ENCODE measurements around the gene ZNF81.

The ZNF81 gene

GRCh38 chrX:47864785-47865184 is 28.1 kb downstream of the ZNF81 start:
- no peak for FAIRE-seq
- no peak for DNase-seq (ENCODE audit: insufficient read length, low spot score)
- no peak for TF ChIP-seq CTCF (IDR thresholded peaks at IDR 0.05; ENCODE audit: insufficient read depth, missing control alignments)

GRCh38 chrX:47873123-47873522 is 36.4 kb downstream of the ZNF81 start:
- no peak for TF ChIP-seq CTCF (IDR thresholded peaks at IDR 0.05; ENCODE audit: insufficient read depth, missing control alignments)
- FAIRE-seq (no peak), DNase-seq (ENCODE audit: insufficient read length, low spot score) (no peak)

GRCh38 chrX:47877327-47877726 is 40.6 kb downstream of the ZNF81 start:
- no peak for FAIRE-seq
- TF ChIP-seq CTCF (IDR thresholded peaks at IDR 0.05; ENCODE audit: insufficient read depth, missing control alignments): no peak
- no peak for DNase-seq (ENCODE audit: insufficient read length, low spot score)

GRCh38 chrX:47878198-47878597 is 41.5 kb downstream of the ZNF81 start:
- DNase-seq (ENCODE audit: insufficient read length, low spot score): no peak
- FAIRE-seq: no peak
- TF ChIP-seq CTCF (IDR thresholded peaks at IDR 0.05; ENCODE audit: insufficient read depth, missing control alignments): no peak

- no peak for FAIRE-seq
- TF ChIP-seq CTCF (IDR thresholded peaks at IDR 0.05; ENCODE audit: insufficient read depth, missing control alignments): no peak
Measured at GRCh38 chrX:47879463-47879862, 42.8 kb downstream of the ZNF81 start.

GRCh38 chrX:47880927-47881326 is 44.2 kb downstream of the ZNF81 start:
- FAIRE-seq (no peak), DNase-seq (ENCODE audit: insufficient read length, low spot score) (no peak)
- no peak for TF ChIP-seq CTCF (IDR thresholded peaks at IDR 0.05; ENCODE audit: insufficient read depth, missing control alignments)

More at GRCh38 chrX:47879463-47879862, 42.8 kb downstream of the ZNF81 start:
- DNase-seq (ENCODE audit: insufficient read length, low spot score): no peak

GRCh38 chrX:47885501-47885900 is 48.8 kb downstream of the ZNF81 start:
- no peak for TF ChIP-seq CTCF (IDR thresholded peaks at IDR 0.05; ENCODE audit: insufficient read depth, missing control alignments)
- DNase-seq (ENCODE audit: insufficient read length, low spot score) (no peak), FAIRE-seq (no peak)
